K562 (cell line): ENCODE data around the gene ELOVL7. TPM values are rescaled to one million over a fixed set of nuclear protein-coding genes. Genes with fewer than 3 reads are reported as not detected.

Experiments
- ATAC-seq: fragments of 200-7000 bp; cut with Tn5 transposase; 3 replicates; pipeline ENCODE4 v1.9.1; 2020; ENCODE audit warnings: moderate library complexity
- BruUV-seq: library from RNA; stranded (reverse); fragments of 400-500 nt; replicated peaks from 2 replicates; lab custom pipeline; 2021; lab: Mats Ljungman, UMichigan
- CTCF ChIA-PET: fragments of 300-600 bp; formaldehyde crosslinking; extraction: SDS; loops from one replicate; lab custom pipeline; 2021; ENCODE audit warnings: low intra/inter-chr PET ratio; lab: Yijun Ruan, JAX
- POLR2A ChIA-PET: fragments of 300-600, 350-650 bp; sonication (Branson Sonifier 250); formaldehyde crosslinking; extraction: SDS; loops from one replicate; lab custom pipeline; 2021; ENCODE audit warnings: antibody characterized with exemption, inconsistent platforms; lab: Yijun Ruan, JAX
- DNase-seq, 4 experiments: peaks; one replicate each; pipeline versions ENCODE4 v3.0.0 to v3.0.0-alpha.2; 2011 to 2018; ENCODE audit warnings: low spot score in 3 of 4, mixed read lengths in 3 of 4; ENCODE audit errors: extremely low read depth in 1 of 4
- FAIRE-seq: peaks from 2 replicates; lab custom pipeline; 2011; peaks lifted over from hg19 to GRCh38; lab: Jason Lieb, UNC
- H2AFZ ChIP-seq: 2 replicates; pipeline ENCODE4 v1.6.0; 2011; ENCODE audit warnings: low read depth, low read length, control low read depth, inconsistent platforms
- H3K27ac ChIP-seq: fragments of 200-600 bp; 3 replicates; pipeline ENCODE4 v1.8.0; 2011; ENCODE audit warnings: low read depth, mild to moderate bottlenecking, control low read depth, inconsistent platforms, low read length, moderate library complexity, mixed read lengths; ENCODE audit errors: extremely low read depth
- H3K27me3 ChIP-seq, 2 experiments: fragments of 300-600 bp in 1 of 2; 2 replicates in 1 of 2; 3 replicates in 1 of 2; pipeline versions ENCODE4 v1.6.0 to v1.8.0; 2011; ENCODE audit warnings: inconsistent platforms in 2 of 2, low read length in 2 of 2, mild to moderate bottlenecking in 1 of 2, mixed read lengths in 1 of 2, moderate library complexity in 1 of 2; ENCODE audit not compliant: control insufficient read depth in 2 of 2, insufficient read depth in 2 of 2
- H3K36me3 ChIP-seq: fragments of 300-600 bp; 3 replicates; pipeline ENCODE4 v1.8.0; 2011; ENCODE audit warnings: mild to moderate bottlenecking, low read length, inconsistent platforms; ENCODE audit not compliant: control insufficient read depth, insufficient read depth
- H3K4me1 ChIP-seq, 2 experiments: fragments of 200-600 bp in 1 of 2; replicated peaks in 1 of 2; 2 replicates in 1 of 2; 3 replicates in 1 of 2; pipeline versions ENCODE4 v1.5.1 to v1.8.0; 2011; ENCODE audit warnings: inconsistent platforms in 2 of 2, low read length in 2 of 2, mild to moderate bottlenecking in 1 of 2, mixed read lengths in 1 of 2, moderate library complexity in 1 of 2; ENCODE audit not compliant: control insufficient read depth in 2 of 2, insufficient read depth in 2 of 2
- H3K4me2 ChIP-seq: 2 replicates; pipeline ENCODE4 v1.6.1; 2011; ENCODE audit warnings: low read length, control low read depth, inconsistent platforms, mixed read lengths; ENCODE audit not compliant: insufficient read depth
- H3K4me3 ChIP-seq: fragments of 200-600 bp; sonication (generic), shearing (Covaris generic); 2 replicates; pipeline ENCODE4 v1.5.1; 2016; ENCODE audit warnings: control low read depth, inconsistent platforms
- H3K79me2 ChIP-seq: fragments of 200-600 bp; 3 replicates; pipeline ENCODE4 v1.8.0; 2011; ENCODE audit warnings: low read length, inconsistent platforms; ENCODE audit not compliant: control insufficient read depth, insufficient read depth
- H3K9ac ChIP-seq, 2 experiments: 2 replicates each; pipeline versions ENCODE4 v1.6.0 to v1.6.1; 2011; ENCODE audit warnings: low read depth in 2 of 2, low read length in 2 of 2, control low read depth in 1 of 2, inconsistent platforms in 1 of 2, mild to moderate bottlenecking in 1 of 2, mixed read lengths in 1 of 2; ENCODE audit not compliant: insufficient read depth in 1 of 2
- H3K9me1 ChIP-seq: one replicate; pipeline ENCODE4 v1.6.0; 2011; ENCODE audit warnings: inconsistent platforms, mild to moderate bottlenecking, low read length, moderate library complexity; ENCODE audit not compliant: control insufficient read depth, insufficient read depth
- H3K9me3 ChIP-seq: replicated peaks from 2 replicates; pipeline ENCODE4 v1.5.1; 2011; ENCODE audit warnings: low read depth, low read length, inconsistent platforms; ENCODE audit not compliant: control insufficient read depth, insufficient read depth
- H4K20me1 ChIP-seq: replicated peaks from 2 replicates; pipeline ENCODE4 v1.6.1; 2011; ENCODE audit warnings: low read length, inconsistent platforms, mixed read lengths; ENCODE audit not compliant: control insufficient read depth, insufficient read depth
- CEBPB ChIP-seq: fragments of 450-650 bp; IDR thresholded peaks from 2 replicates; pipeline ENCODE4 v1.6.1; 2016; ENCODE audit warnings: missing genetic modification characterization, missing compliant biosample characterization
- CEBPG ChIP-seq, 3 experiments: fragments of 200-800 bp in 1 of 3; sonication (Bioruptor generic) in 1 of 3; sonication (generic) in 1 of 3; formaldehyde crosslinking in 1 of 3; IDR thresholded peaks in 2 of 3; conservative IDR thresholded peaks in 1 of 3; 2 replicates each; pipeline versions ENCODE4 v1.6.1 to v1.8.0; 2016 to 2022; ENCODE audit warnings: missing compliant biosample characterization in 2 of 3, missing genetic modification characterization in 2 of 3, mild to moderate bottlenecking in 1 of 3, missing genetic modification reagents in 1 of 3
- GTF2E2 ChIP-seq: fragments of 200-800 bp; sonication (Bioruptor generic); IDR thresholded peaks from 2 replicates; pipeline ENCODE4 v1.6.1; 2016; ENCODE audit warnings: missing genetic modification characterization, missing compliant biosample characterization
- GTF3C2 ChIP-seq: IDR thresholded peaks from 3 replicates; pipeline ENCODE4 v1.6.1; 2011; ENCODE audit warnings: borderline replicate concordance, mild to moderate bottlenecking, moderate library complexity; ENCODE audit not compliant: insufficient read length; ENCODE audit errors: extremely low read depth
- HOXB6 ChIP-seq: fragments of 250-450 bp; sonication (Bioruptor Pico); IDR thresholded peaks from 2 replicates; pipeline ENCODE4 v1.5.1; 2022; ENCODE audit warnings: mild to moderate bottlenecking, borderline replicate concordance
- MXI1 ChIP-seq: IDR thresholded peaks from 2 replicates; pipeline ENCODE4 v1.6.1; 2011; ENCODE audit warnings: low read depth, mild to moderate bottlenecking, improper control_type of control experiment, low read length
- NBN ChIP-seq: fragments of 450-650 bp; IDR thresholded peaks from 2 replicates; pipeline ENCODE4 v1.6.1; 2016; ENCODE audit warnings: low read depth, mild to moderate bottlenecking
- TCF7 ChIP-seq: sonication (generic); IDR thresholded peaks from 2 replicates; pipeline ENCODE4 v1.6.1; 2016; ENCODE audit warnings: antibody characterized with exemption, borderline replicate concordance
- ZBED1 ChIP-seq: IDR thresholded peaks from 2 replicates; pipeline ENCODE4 v1.6.1; 2014
- ZBTB34 ChIP-seq: fragments of 250-450 bp; sonication (Bioruptor Pico); IDR thresholded peaks from 2 replicates; pipeline ENCODE4 v1.8.0; 2021; ENCODE audit warnings: mild to moderate bottlenecking, moderate library complexity
- ZNF407 ChIP-seq: fragments of 450-650 bp; IDR thresholded peaks from 2 replicates; pipeline ENCODE4 v1.6.1; 2016; ENCODE audit warnings: low read depth
- in situ Hi-C: fragments of 300-500 bp; cut with MboI; formaldehyde crosslinking; loops from 4 replicates; pipeline ENCODE4 v1.15.0; 2018; ENCODE audit warnings: inconsistent platforms, mixed read lengths
- intact Hi-C: fragments of 100-400 bp; cut with micrococcal nuclease; formaldehyde crosslinking; loops from 2 replicates; pipeline ENCODE4 v1.14.2; 2022
- polyA plus RNA-seq, 8 experiments: library from polyadenylated mRNA; depleted of rRNA in 4 of 8; stranded (reverse) in 5 of 8; unstranded in 3 of 8; fragments of >200 nt; fragmentation: Nextera tagmentation in 2 of 8; fragmentation: Illumina TruSeq in 1 of 8; extraction: Ambion mirVana in 2 of 8; extraction: Trizol in 1 of 8; gene quantifications; 2 replicates each; pipeline versions ENCODE4 v1.2.1 to v1.2.3, GENCODE V29; 2011 to 2014; ENCODE audit warnings: inconsistent platforms in 1 of 8, missing spikeins in 1 of 8
- total RNA-seq, 7 experiments: library from RNA; depleted of rRNA in 6 of 7; stranded (reverse); fragments of >200 nt in 6 of 7; fragmentation: Illumina TruSeq in 2 of 7; extraction: Trizol in 2 of 7; gene quantifications; 2 replicates each; pipeline versions ENCODE4 v1.2.1 to v1.2.3, GENCODE V29; 2011 to 2021; ENCODE audit warnings: low replicate concordance in 1 of 7

Gene ELOVL7
- total and polyA plus RNA-seq, 9 of the 15 experiments (the other 6 are each of a cell fraction or from before 2014, with no cell fraction given): 4.5 to 12.3 (median 6.9) TPM

- Histone ChIP-seq H3K9me1 (no peaks in the 10 kb centered on the region), H2AFZ (no peak overlapping the region), H3K79me2 (no peaks in the 10 kb centered on the region), H3K4me1 (no peaks in the 10 kb centered on the region), H3K36me3 (no peaks in the 10 kb centered on the region), H4K20me1 (no peaks in the 10 kb centered on the region), H3K4me2 (no peak overlapping the region), H3K4me3 (no peak overlapping the region), H3K27me3 (no peaks in the 10 kb centered on the region), H3K9ac (no peak overlapping the region), H3K9me3 (no peaks in the 10 kb centered on the region; the same call in 1 of the 2 replicates), H3K27ac (no peak overlapping the region)
- in situ Hi-C loops (no loop called here), intact Hi-C loops (no loop called here)
- ATAC-seq (no peak), FAIRE-seq (no peak), DNase-seq (no peak)
- POLR2A ChIA-PET: no interaction called here
- BruUV-seq: no TSS peak
- CTCF ChIA-PET: no interaction called here
- TF ChIP-seq HOXB6 (CRISPR knock-in tag) (no peak), ZNF407 (no peak), CEBPG (CRISPR knock-in tag; IDR thresholded peaks at IDR 0.05) (no peak), CEBPG (tag; conservative IDR thresholded peaks at IDR 0.05 in 1 of 2, IDR thresholded peaks at IDR 0.05 in 1 of 2) (peak; percentile 20 to 51; a peak in 2 of 4 replicates), GTF3C2 (no peak), ZBTB34 (CRISPR knock-in tag) (no peak), ZBED1 (no peak), MXI1 (no peak), GTF2E2 (tag) (no peak), CEBPB (tag) (peak; percentile 63), TCF7 (no peak), NBN (no peak)
Measured at GRCh38 chr5:60872892-60873291, 28.8 kb upstream of the ELOVL7 start.
